ENCODE measurements around the gene RPL36.

RPL36 gene

DNA sequence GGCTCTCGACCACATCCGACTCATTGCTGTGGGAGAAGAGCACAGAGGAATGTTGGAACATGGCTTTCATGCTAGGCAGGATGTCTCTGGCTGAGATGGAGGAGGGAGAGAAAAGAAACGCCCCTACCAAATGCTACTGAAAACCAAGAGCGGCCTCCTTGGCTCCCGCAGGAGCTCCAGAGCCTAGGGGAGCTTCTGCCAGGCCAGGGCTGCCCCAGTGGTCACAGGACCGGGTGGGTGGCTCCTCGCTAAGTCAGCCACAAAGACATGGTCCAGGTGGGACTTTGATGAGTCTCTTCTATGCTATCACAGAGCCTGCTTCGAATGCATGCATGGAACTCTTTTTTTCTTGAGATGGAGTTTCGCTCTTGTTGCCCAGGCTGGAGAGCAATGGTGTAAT lies 23.1 kb downstream of the RPL36 start:
- TF ChIP-seq POLR2A (IDR thresholded peaks at IDR 0.05; ENCODE audit: low read depth, low read length) (no peak), PAX5 (IDR thresholded peaks at IDR 0.05; ENCODE audit: insufficient read depth, low read length, severe bottlenecking) (no peak), SPI1 (IDR thresholded peaks at IDR 0.05; ENCODE audit: low read depth, low read length) (no peak), POU2F2 (IDR thresholded peaks at IDR 0.05; ENCODE audit: low read depth, low read length) (no peak), TAF1 (IDR thresholded peaks at IDR 0.05; ENCODE audit: low read depth, low read length) (no peak)
- DNase-seq (ENCODE audit: insufficient read length, low spot score) (no peak), FAIRE-seq (no peak)

DNA sequence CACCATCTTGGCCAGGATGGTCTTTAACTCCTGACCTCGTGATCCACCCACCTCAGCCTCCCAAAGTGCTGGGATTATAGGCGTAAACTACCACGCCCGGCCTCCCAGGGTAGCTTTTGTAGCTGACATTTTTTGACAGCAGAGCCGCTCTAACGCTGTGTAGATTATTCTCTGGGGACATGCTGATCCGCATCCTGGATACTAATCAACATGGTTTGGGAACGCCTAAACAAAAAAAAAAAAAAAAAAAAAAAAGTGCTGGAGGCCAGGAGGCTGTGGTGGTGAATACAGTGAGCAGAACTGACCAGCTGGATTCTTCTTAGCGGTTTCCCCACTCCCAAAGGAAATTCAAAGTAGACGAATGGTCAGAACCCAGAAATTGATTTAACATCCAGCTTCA lies 24.7 kb downstream of the RPL36 start:
- TF ChIP-seq POLR2AphosphoS5 (IDR thresholded peaks at IDR 0.05; ENCODE audit: low read depth, low read length), result no peak
- TF ChIP-seq POU2F2 (IDR thresholded peaks at IDR 0.05; ENCODE audit: low read depth, low read length), result no peak
- TF ChIP-seq POLR2A (IDR thresholded peaks at IDR 0.05; ENCODE audit: low read depth, low read length), result no peak
- no peak for TF ChIP-seq PAX5 (IDR thresholded peaks at IDR 0.05; ENCODE audit: insufficient read depth, low read length, severe bottlenecking)
- no peak for TF ChIP-seq TAF1 (IDR thresholded peaks at IDR 0.05; ENCODE audit: low read depth, low read length)
- TF ChIP-seq SPI1 (IDR thresholded peaks at IDR 0.05; ENCODE audit: low read depth, low read length), result no peak
- FAIRE-seq, result no peak
- DNase-seq (ENCODE audit: insufficient read length, low spot score), result no peak

DNA sequence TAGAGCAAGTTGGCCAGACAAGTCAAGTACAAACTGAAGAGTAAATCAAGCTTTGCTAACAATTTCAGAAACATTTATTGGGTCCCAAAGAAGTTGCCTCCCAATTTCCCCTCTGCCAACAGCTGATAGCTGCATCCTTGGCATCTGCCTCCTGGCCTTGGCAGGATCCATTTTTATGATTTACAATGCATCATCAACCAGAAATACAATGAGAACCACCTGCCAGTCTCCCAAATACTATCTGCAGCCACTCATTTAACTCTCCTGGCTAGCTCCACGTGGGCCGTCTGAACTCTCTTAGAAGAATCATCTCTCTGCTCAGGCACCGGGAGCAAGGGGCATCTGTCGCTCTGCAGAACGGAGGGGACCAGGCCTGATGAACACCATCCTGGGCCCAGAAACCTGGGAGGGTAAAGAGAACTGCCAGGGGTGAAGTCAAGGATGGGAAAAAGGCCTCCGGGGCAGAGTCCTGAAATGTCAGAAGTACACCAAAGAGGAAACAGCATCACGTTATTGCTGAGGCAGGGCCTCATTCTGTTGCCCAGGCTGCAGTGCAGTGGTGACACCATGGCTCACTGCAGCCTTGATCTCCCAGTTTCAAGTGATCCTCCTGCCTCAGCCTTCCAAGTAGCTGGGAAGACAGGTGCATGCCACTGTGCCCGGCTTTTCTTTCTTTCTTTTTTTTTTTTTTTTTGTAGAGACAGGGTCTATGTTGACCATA lies 27.3 kb downstream of the RPL36 start:
- FAIRE-seq, result no peak
- no peak for TF ChIP-seq TAF1 (IDR thresholded peaks at IDR 0.05; ENCODE audit: low read depth, low read length)
- TF ChIP-seq POLR2AphosphoS5 (IDR thresholded peaks at IDR 0.05; ENCODE audit: low read depth, low read length), result no peak
- TF ChIP-seq POLR2A (IDR thresholded peaks at IDR 0.05; ENCODE audit: low read depth, low read length), result no peak
- TF ChIP-seq POU2F2 (IDR thresholded peaks at IDR 0.05; ENCODE audit: low read depth, low read length), result no peak
- no peak for TF ChIP-seq SPI1 (IDR thresholded peaks at IDR 0.05; ENCODE audit: low read depth, low read length)
- no peak for TF ChIP-seq PAX5 (IDR thresholded peaks at IDR 0.05; ENCODE audit: insufficient read depth, low read length, severe bottlenecking)
- no peak for DNase-seq (ENCODE audit: insufficient read length, low spot score)

DNA sequence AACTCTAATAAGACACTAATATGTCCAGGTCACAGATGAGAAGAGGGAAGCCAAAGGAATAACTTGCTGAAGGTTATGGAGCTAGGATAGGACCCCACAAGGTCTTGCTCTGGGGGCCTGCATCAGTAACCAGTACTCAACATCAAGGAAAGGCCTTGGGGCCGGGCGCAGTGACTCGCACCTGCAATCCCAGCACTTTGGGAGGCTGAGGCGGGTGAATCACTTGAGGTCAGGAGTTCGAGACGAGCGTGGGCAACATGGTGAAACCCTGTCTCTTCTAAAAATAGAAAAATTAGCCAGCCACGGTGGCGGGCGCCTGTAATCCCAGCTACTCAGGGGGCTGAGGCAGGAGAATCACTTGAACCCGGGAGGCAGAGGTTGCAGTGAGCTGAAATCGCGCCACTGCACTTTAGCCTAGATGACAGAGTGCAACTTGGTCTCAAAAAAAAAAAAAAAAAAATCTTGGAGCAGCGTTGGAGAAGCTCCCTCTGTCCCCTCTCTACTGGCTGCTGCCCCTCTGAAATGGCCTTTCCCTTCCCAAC lies 28.0 kb downstream of the RPL36 start:
- TF ChIP-seq POLR2A (IDR thresholded peaks at IDR 0.05; ENCODE audit: low read depth, low read length), result no peak
- no peak for TF ChIP-seq POLR2AphosphoS5 (IDR thresholded peaks at IDR 0.05; ENCODE audit: low read depth, low read length)
- TF ChIP-seq POU2F2 (IDR thresholded peaks at IDR 0.05; ENCODE audit: low read depth, low read length), result no peak
- no peak for TF ChIP-seq TAF1 (IDR thresholded peaks at IDR 0.05; ENCODE audit: low read depth, low read length)
- TF ChIP-seq PAX5 (IDR thresholded peaks at IDR 0.05; ENCODE audit: insufficient read depth, low read length, severe bottlenecking), result no peak
- TF ChIP-seq SPI1 (IDR thresholded peaks at IDR 0.05; ENCODE audit: low read depth, low read length), result no peak
- FAIRE-seq (no peak), DNase-seq (ENCODE audit: insufficient read length, low spot score) (no peak)

DNA sequence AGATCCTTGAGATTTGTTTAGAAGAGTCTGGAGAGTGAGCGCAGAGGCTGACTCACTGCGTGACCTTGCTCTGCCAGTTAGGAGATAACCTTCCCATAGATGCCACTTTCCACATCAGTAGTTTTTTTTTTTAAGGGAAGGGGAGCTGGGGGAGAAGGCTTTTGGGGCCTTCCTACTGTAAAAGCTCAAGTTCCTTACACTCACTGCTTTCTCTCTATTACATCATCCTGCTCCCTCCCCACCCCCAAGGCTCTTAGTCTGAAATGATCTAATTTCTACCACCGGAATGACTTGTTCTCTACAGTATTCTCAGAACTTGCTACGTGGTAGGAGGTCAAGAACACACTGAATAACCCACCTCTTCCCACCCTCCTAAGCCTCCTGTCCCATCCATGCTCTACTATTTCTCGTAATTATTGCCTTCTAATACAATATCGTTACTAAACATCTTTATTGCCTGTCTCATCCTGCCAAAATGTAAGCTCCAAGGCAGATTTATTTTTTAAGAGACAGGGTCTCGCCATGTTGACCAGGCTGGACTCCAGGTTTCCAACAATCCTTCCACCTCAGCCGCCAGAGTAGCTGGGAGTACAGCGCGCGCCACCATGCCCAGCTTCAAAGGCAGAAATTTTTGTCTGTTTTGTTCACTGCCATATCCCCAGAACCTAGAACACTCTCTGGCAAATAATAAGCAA lies 28.6 kb downstream of the RPL36 start:
- DNase-seq (ENCODE audit: insufficient read length, low spot score) (peak; percentile 30), FAIRE-seq (no peak)
- TF ChIP-seq SPI1 (IDR thresholded peaks at IDR 0.05; ENCODE audit: low read depth, low read length) (no peak; the same call in 1 of the 2 replicates), POLR2A (IDR thresholded peaks at IDR 0.05; ENCODE audit: low read depth, low read length) (peak; percentile 80), POLR2AphosphoS5 (IDR thresholded peaks at IDR 0.05; ENCODE audit: low read depth, low read length) (peak; percentile 57; the same call in 1 of the 2 replicates), POU2F2 (IDR thresholded peaks at IDR 0.05; ENCODE audit: low read depth, low read length) (0 out of 2 replicates have a peak, but pooled peaks have one; percentile 51), TAF1 (IDR thresholded peaks at IDR 0.05; ENCODE audit: low read depth, low read length) (peak; percentile 75; the same call in 1 of the 2 replicates), PAX5 (IDR thresholded peaks at IDR 0.05; ENCODE audit: insufficient read depth, low read length, severe bottlenecking) (no peak)

DNA sequence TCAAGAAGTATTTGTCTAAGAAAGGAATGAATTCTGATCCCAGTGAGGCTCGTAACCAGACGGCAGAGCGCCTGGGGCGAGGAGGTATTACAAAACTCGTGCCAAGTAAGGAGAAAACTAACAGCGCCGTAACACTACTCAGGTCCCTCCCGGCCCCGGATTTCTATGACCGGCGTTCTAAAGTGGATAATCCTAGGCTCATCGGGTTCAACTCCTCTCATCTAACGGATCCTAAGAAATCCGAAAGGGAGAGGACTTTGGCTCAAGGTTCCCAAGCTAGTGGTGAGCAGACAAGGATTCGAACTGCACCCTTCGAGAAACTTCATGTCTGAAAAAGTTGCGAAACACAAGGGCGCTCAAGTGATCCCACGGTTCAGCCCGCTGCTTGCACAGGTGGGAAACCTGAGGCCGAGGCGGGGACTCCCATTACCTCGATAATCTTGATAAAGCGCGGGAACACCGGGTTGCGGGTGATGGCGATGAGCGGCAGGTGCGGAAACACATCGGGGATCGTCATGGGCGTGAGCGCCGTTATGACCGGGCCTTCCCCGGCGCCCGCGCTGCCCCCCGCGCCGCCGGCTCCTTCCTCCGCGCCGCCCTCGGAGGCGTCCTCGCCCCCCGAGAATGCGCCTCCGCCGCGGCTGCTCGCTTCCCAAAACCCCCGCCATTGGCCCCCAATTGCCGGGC lies 29.3 kb downstream of the RPL36 start:
- DNase-seq (ENCODE audit: insufficient read length, low spot score), result no peak
- TF ChIP-seq PAX5 (IDR thresholded peaks at IDR 0.05; ENCODE audit: insufficient read depth, low read length, severe bottlenecking), result no peak
- TF ChIP-seq TAF1 (IDR thresholded peaks at IDR 0.05; ENCODE audit: low read depth, low read length), result no peak
- TF ChIP-seq POLR2A (IDR thresholded peaks at IDR 0.05; ENCODE audit: low read depth, low read length), result no peak; the same call in 1 of the 2 replicates
- TF ChIP-seq POLR2AphosphoS5 (IDR thresholded peaks at IDR 0.05; ENCODE audit: low read depth, low read length), result no peak
- TF ChIP-seq SPI1 (IDR thresholded peaks at IDR 0.05; ENCODE audit: low read depth, low read length), result no peak
- TF ChIP-seq POU2F2 (IDR thresholded peaks at IDR 0.05; ENCODE audit: low read depth, low read length), result no peak
- FAIRE-seq, result no peak

DNA sequence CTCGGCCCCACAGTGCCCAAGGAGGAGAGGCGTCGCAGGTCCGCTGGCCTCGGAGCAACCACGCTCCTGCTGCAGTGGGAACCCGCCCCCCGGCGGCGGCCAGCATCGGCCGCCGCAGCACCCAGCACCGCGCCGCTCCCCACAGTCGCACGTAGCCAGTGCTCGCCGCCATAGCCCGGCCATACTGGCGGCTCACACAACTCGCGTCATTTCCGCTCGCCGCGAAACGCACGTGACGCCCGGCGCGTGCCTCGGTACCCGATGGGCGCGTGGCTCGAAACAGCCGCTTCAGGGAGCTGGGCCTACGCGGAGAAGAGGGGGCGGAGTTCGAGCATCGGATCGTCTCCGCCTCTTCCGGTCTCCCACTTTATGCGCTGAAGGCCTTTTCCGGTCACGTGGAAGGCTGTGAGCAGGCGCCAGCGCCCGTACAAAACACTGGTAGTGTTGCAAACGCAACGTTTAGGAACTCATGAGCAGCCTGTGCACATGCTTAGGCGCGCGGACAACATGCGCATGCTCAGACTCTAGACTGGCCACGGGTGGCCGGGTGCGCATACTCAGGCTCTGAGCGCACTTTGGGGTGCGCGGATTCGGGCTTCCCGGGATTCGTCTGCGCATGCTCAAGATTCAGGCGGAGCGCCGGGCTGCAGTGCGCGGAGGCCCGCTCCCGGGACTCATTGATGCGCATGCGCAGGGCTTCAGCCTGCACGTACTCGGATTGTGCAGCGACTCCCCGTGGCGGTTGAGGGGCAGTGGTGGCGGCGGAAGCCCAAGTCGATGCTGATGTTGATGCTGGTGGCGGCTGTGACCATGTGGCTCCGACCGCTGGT lies 30.1 kb downstream of the RPL36 start, which contains the start of the genes CATSPERD and LONP1:
Gene CATSPERD (plus strand): TSS at position 677 of the 830 bp plus-strand sequence. CDS start 101 bp downstream, at position 778.
Gene LONP1 (minus strand): TSS at position 186 of the 830 bp plus-strand sequence. CDS start 14 bp downstream, at position 172.
- peak; percentile 99 for DNase-seq (ENCODE audit: insufficient read length, low spot score)
- FAIRE-seq, result peak; percentile 99
- TF ChIP-seq POLR2AphosphoS5 (IDR thresholded peaks at IDR 0.05; ENCODE audit: low read depth, low read length) (peak; percentile 88), SPI1 (IDR thresholded peaks at IDR 0.05; ENCODE audit: low read depth, low read length) (no peak), PAX5 (IDR thresholded peaks at IDR 0.05; ENCODE audit: insufficient read depth, low read length, severe bottlenecking) (peak; percentile 19), POU2F2 (IDR thresholded peaks at IDR 0.05; ENCODE audit: low read depth, low read length) (no peak), TAF1 (IDR thresholded peaks at IDR 0.05; ENCODE audit: low read depth, low read length) (peak; percentile 89), POLR2A (IDR thresholded peaks at IDR 0.05; ENCODE audit: low read depth, low read length) (peak; percentile 79)

All from GM12891 (cell line).